Lower leg skin (tissue), 3 donors: Measurements from ENCODE around the gene RPH3AL.

Experiments
- POLR2A ChIP-seq, 2 donors: fragments of 450-650 bp; IDR thresholded peaks; one replicate each; pipeline ENCODE4 v1.6.1; 2016 to 2017; ENCODE audit warnings: antibody characterized with exemption in 2 of 2, mild to moderate bottlenecking in 1 of 2, moderate library complexity in 1 of 2
- TF ChIP-seq, protein P1 (sequence below), 3 donors: fragments of 450-650 bp; IDR thresholded peaks; one replicate each; pipeline ENCODE4 v1.5.1; 2016; ENCODE audit warnings: antibody characterized with exemption in 3 of 3, mild to moderate bottlenecking in 3 of 3, moderate library complexity in 2 of 3

DNA sequence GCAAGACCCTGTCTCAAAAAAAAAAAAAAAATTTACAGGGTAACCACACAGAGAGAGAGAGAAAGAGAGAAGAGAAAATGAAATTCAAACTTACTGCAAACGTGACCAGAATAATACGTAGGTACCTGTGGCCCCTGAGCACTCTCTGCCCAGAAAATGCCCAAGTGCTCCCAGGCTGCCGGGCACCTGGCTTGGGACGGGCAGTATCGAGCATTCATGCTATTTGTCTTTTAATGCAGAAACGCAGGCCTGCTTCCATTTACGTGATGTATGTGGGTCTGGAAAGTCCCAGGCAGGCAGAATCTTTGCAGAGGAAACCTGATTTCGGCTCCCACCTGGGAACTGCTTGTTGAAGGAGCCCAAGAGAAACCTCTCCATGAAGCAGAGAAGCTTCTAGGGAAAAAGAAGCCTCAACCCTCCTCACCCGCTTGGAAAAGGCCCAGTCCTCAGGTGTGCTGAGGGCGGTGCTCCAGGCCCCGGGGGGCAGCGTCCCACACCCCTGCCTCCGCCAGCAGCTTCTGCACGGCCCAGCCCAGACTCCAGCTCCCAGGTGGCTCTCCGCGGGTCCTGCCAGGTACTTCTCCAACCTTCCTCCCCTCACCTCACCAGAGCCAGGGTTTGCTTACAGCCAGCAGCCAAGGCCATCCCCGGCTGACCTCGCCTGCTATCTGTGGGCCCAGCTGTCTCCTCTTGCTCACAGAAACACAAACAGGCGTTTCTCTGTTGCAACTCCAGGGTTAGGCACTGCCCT is 14.0 kb downstream of the RPH3AL start:
- no peak for TF ChIP-seq POLR2A (IDR thresholded peaks at IDR 0.05)
- TF ChIP-seq, protein P1, sequence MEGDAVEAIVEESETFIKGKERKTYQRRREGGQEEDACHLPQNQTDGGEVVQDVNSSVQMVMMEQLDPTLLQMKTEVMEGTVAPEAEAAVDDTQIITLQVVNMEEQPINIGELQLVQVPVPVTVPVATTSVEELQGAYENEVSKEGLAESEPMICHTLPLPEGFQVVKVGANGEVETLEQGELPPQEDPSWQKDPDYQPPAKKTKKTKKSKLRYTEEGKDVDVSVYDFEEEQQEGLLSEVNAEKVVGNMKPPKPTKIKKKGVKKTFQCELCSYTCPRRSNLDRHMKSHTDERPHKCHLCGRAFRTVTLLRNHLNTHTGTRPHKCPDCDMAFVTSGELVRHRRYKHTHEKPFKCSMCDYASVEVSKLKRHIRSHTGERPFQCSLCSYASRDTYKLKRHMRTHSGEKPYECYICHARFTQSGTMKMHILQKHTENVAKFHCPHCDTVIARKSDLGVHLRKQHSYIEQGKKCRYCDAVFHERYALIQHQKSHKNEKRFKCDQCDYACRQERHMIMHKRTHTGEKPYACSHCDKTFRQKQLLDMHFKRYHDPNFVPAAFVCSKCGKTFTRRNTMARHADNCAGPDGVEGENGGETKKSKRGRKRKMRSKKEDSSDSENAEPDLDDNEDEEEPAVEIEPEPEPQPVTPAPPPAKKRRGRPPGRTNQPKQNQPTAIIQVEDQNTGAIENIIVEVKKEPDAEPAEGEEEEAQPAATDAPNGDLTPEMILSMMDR (IDR thresholded peaks at IDR 0.05), result no peak
